Sigmoid colon (tissue), 7 donors: ENCODE data around the gene FBXW12. TPM values are rescaled to one million over a fixed set of nuclear protein-coding genes. Genes with fewer than 3 reads are reported as not detected.

Source experiments
- DNase-seq: peaks from one replicate; pipeline ENCODE4 v3.0.0-alpha.2; 2019
- H3K27ac ChIP-seq, 4 donors: fragments of 200-600 bp; sonication (generic); one replicate each; pipeline ENCODE4 v1.5.1; 2016 to 2019; ENCODE audit warnings: mild to moderate bottlenecking in 1 of 4
- H3K27me3 ChIP-seq, 3 donors: fragments of 200-600 bp; sonication (generic); one replicate each; pipeline ENCODE4 v1.5.1; 2019; ENCODE audit warnings: mild to moderate bottlenecking in 1 of 3
- H3K36me3 ChIP-seq, 4 donors: fragments of 200-600 bp; sonication (generic); one replicate each; pipeline ENCODE4 v1.5.1; 2016 to 2019
- H3K4me1 ChIP-seq, 4 donors: fragments of 200-600 bp; sonication (generic); one replicate each; pipeline ENCODE4 v1.5.1; 2017 to 2019
- H3K4me3 ChIP-seq, 4 donors: fragments of 200-600 bp; sonication (generic); one replicate each; pipeline ENCODE4 v1.5.1; 2017 to 2019; ENCODE audit warnings: mild to moderate bottlenecking in 2 of 4, moderate library complexity in 1 of 4
- H3K9me3 ChIP-seq, 4 donors: fragments of 200-600 bp in 3 of 4; sonication (generic) in 3 of 4; one replicate each; pipeline versions ENCODE4 v1.5.1 to v1.6.1; 2013 to 2019
- CTCF ChIP-seq, 4 experiments: fragments of 450-650 bp in 3 of 4; fragments of 200-600 bp in 1 of 4; IDR thresholded peaks; one replicate each; pipeline ENCODE4 v1.5.1; 2016 to 2019; ENCODE audit warnings: antibody characterized with exemption in 4 of 4, mild to moderate bottlenecking in 3 of 4, moderate library complexity in 2 of 4
- EP300 ChIP-seq, 4 donors: sonication (generic); formaldehyde crosslinking; IDR thresholded peaks; one replicate each; pipeline ENCODE4 v1.6.1; 2017; ENCODE audit warnings: antibody characterized with exemption in 4 of 4
- POLR2A ChIP-seq, 2 donors: fragments of 450-650 bp; IDR thresholded peaks; one replicate each; pipeline ENCODE4 v1.6.1; 2016; ENCODE audit warnings: antibody characterized with exemption in 2 of 2, mild to moderate bottlenecking in 2 of 2, moderate library complexity in 2 of 2
- POLR2AphosphoS5 ChIP-seq, 4 donors: sonication (generic); formaldehyde crosslinking; IDR thresholded peaks; one replicate each; pipeline ENCODE4 v1.6.1; 2017; ENCODE audit warnings: antibody characterized with exemption in 4 of 4
- WGBS, 2 donors: extraction: QIAGEN DNeasy Blood & Tissue Kit; methylation state at CpG; one replicate each; pipeline ENCODE4 v1.1.7; 2013; 5-methylcytosine and 5-hydroxymethylcytosine counted together
- intact Hi-C: fragments of 100-400 bp; cut with DNase I; formaldehyde crosslinking; loops from one replicate; pipeline ENCODE4 v1.15.1; 2023
- polyA plus RNA-seq, 3 donors: library from polyadenylated mRNA; stranded (reverse); fragments of 200-250 nt; gene quantifications; one replicate each; pipeline ENCODE4 v1.2.3, GENCODE V29; 2013
- small RNA-seq, 3 donors: library from RNA; depleted of rRNA; stranded (forward); fragments of <200 nt; gene quantifications; one replicate each; pipeline ENCODE3, GENCODE V24; 2016
- total RNA-seq, 4 donors: library from RNA; depleted of rRNA; stranded (reverse); fragments of >200 nt; gene quantifications; one replicate each; pipeline ENCODE4 v1.1.0, GENCODE V29; 2016
- donor health status: healthy with polysubstance abuse.
- donor health status: Bipolar disorder and iron deficiency.
- donor health status: healthy.

The FBXW12 gene
- total and polyA plus RNA-seq, 7 donors: not detected

GRCh38 chr3:48439820-48440589 lies 68.0 kb downstream of the FBXW12 start, which contains the start of the genes CCDC51 and TMA7:
TSS of gene CCDC51 (minus strand) at chr3:48440119. CDS start at chr3:48435128, 4,991 bp downstream.
TSS of gene TMA7 (plus strand) at chr3:48440257. CDS start at chr3:48440297, 40 bp downstream.
- H3K4me3 ChIP-seq: peak within 1 kb of the TSS; percentile 83 to 91 (median 86)
- no peaks in the 10 kb centered on the region for H3K27me3 ChIP-seq
- peak within 1 kb of the TSS; percentile 92 to 94 (median 93) for H3K27ac ChIP-seq
- peaks cover 0 to 33% (median 12%) of the 10 kb centered on the region in 4 donors for H3K36me3 ChIP-seq
- H3K9me3 ChIP-seq: no peaks in the 10 kb centered on the region
- TF ChIP-seq CTCF (IDR thresholded peaks at IDR 0.05): no peak
- TF ChIP-seq POLR2AphosphoS5 (IDR thresholded peaks at IDR 0.05): peak; percentile 97 to 99 (median 98)
- peak; percentile 96 to 97 for TF ChIP-seq POLR2A (IDR thresholded peaks at IDR 0.05)
- no peak for TF ChIP-seq EP300 (IDR thresholded peaks at IDR 0.05)
- peaks cover 0 to 38% (median 25%) of the 10 kb centered on the region in 4 donors for H3K4me1 ChIP-seq
- DNase-seq: peak; percentile 99
- intact Hi-C loops: loop anchor here (2.0 to 10.0 kb wide), 3 partner anchors 139 to 245 kb away; partner anchors contain the start of gene NME6
- 0% methylated on average over 54 of the region's 54 CpGs for WGBS, 2 donors

GRCh38 chr3:48440590-48440958 lies 68.6 kb downstream of the FBXW12 start:
- intact Hi-C loops: loop anchor here (2.0 kb wide), 1 partner anchor 140 kb away; the partner anchor contains the start of gene NME6
- TF ChIP-seq POLR2AphosphoS5 (IDR thresholded peaks at IDR 0.05): no peak
- TF ChIP-seq EP300 (IDR thresholded peaks at IDR 0.05): no peak
- no peak for TF ChIP-seq CTCF (IDR thresholded peaks at IDR 0.05)
- no peak for TF ChIP-seq POLR2A (IDR thresholded peaks at IDR 0.05)
- 1% methylated on average over 21 of the region's 21 CpGs for WGBS, 2 donors
- peak overlapping the region; percentile 92 to 94 (median 93) for H3K27ac ChIP-seq
- peaks cover 0 to 34% (median 25%) of the 10 kb centered on the region in 4 donors for H3K4me1 ChIP-seq
- H3K9me3 ChIP-seq: no peaks in the 10 kb centered on the region
- DNase-seq: no peak
- peak overlapping the region; percentile 83 to 91 (median 86) for H3K4me3 ChIP-seq
- peaks cover 0 to 33% (median 12%) of the 10 kb centered on the region in 4 donors for H3K36me3 ChIP-seq
- no peaks in the 10 kb centered on the region for H3K27me3 ChIP-seq

GRCh38 chr3:48441940-48442339 lies 69.9 kb downstream of the FBXW12 start:
- no peak for DNase-seq
- intact Hi-C loops: loop anchor here (2.0 kb wide), 1 partner anchor 141 kb away; the partner anchor contains the start of gene NME6
- H3K27ac ChIP-seq: peak overlapping the region in 1 of 4 donors; percentile 93
- H3K9me3 ChIP-seq: no peaks in the 10 kb centered on the region
- H3K4me1 ChIP-seq: peaks cover 0 to 38% (median 32%) of the 10 kb centered on the region in 4 donors
- no peak overlapping the region for H3K4me3 ChIP-seq
- 62 to 80% methylated on average over 6 of the region's 6 CpGs for WGBS, 2 donors
- H3K27me3 ChIP-seq: no peaks in the 10 kb centered on the region
- peaks cover 0 to 33% (median 12%) of the 10 kb centered on the region in 4 donors for H3K36me3 ChIP-seq
- TF ChIP-seq POLR2AphosphoS5 (IDR thresholded peaks at IDR 0.05) (no peak), CTCF (IDR thresholded peaks at IDR 0.05) (no peak), POLR2A (IDR thresholded peaks at IDR 0.05) (no peak), EP300 (IDR thresholded peaks at IDR 0.05) (no peak)

Small RNAs within 50 kb of the gene (small RNA-seq; reads per million reads assigned to genes)
- 0 reads per million in 3 donors for gene RN7SL321P

Other genes starting within 250 kb of the FBXW12 start
- gene CDC25A, start 183.8 kb upstream of the FBXW12 start, total RNA-seq: 1 to 10 TPM in 1 of 4 donors, under 1 TPM in 2, not detected in 1; 0.27 to 3.9 (median 0.28) TPM
- 1 to 10 TPM; 1.2 to 8.1 (median 3.9) TPM for gene CDC25A, start 183.8 kb upstream of the FBXW12 start, polyA plus RNA-seq
- 1 to 10 TPM in 1 of 4 donors, not detected in 3; 1.1 TPM for gene CAMP, start 148.7 kb upstream of the FBXW12 start, total RNA-seq
- 1 to 10 TPM in 1 of 3 donors, not detected in 2; 1.2 TPM for gene CAMP, start 148.7 kb upstream of the FBXW12 start, polyA plus RNA-seq
- 10 to 100 TPM in 2 of 4 donors, 1 to 10 TPM in 2; 5.7 to 24.1 (median 10.8) TPM for gene ZNF589, start 131.1 kb upstream of the FBXW12 start, total RNA-seq
- 1 to 10 TPM; 1.2 to 8.1 (median 1.8) TPM for gene ZNF589, start 131.1 kb upstream of the FBXW12 start, polyA plus RNA-seq
- gene NME6, start 70.9 kb upstream of the FBXW12 start, total RNA-seq: 10 to 100 TPM; 14.7 to 36.2 (median 24.4) TPM
- gene NME6, start 70.9 kb upstream of the FBXW12 start, polyA plus RNA-seq: 10 to 100 TPM; 20.0 to 24.0 (median 20.4) TPM
- not detected for gene SPINK8, start 38.6 kb upstream of the FBXW12 start, total RNA-seq
- gene SPINK8, start 38.6 kb upstream of the FBXW12 start, polyA plus RNA-seq: not detected
- 100 to 1,000 TPM in 1 of 4 donors, 10 to 100 TPM in 3; 59.9 to 162 (median 79.7) TPM for gene PLXNB1, start 57.9 kb downstream of the FBXW12 start, total RNA-seq
- gene PLXNB1, start 57.9 kb downstream of the FBXW12 start, polyA plus RNA-seq: 10 to 100 TPM; 10.2 to 88.0 (median 10.4) TPM
- gene CCDC51, start 67.9 kb downstream of the FBXW12 start, total RNA-seq: 10 to 100 TPM in 3 of 4 donors, 1 to 10 TPM in 1; 9.4 to 22.5 (median 13.1) TPM
- gene CCDC51, start 67.9 kb downstream of the FBXW12 start, polyA plus RNA-seq: 10 to 100 TPM; 12.7 to 21.6 (median 18.6) TPM
- 100 to 1,000 TPM; 146 to 352 (median 244) TPM for gene TMA7, start 68.0 kb downstream of the FBXW12 start, total RNA-seq
- 100 to 1,000 TPM; 419 to 762 (median 624) TPM for gene TMA7, start 68.0 kb downstream of the FBXW12 start, polyA plus RNA-seq
- 1 to 10 TPM; 3.4 to 9.4 (median 5.2) TPM for gene ATRIP, start 74.5 kb downstream of the FBXW12 start, total RNA-seq
- 1 to 10 TPM; 1.8 to 6.2 (median 2.4) TPM for gene ATRIP, start 74.5 kb downstream of the FBXW12 start, polyA plus RNA-seq
- gene SHISA5, start 132.0 kb downstream of the FBXW12 start, total RNA-seq: 10 to 100 TPM; 62.0 to 88.9 (median 74.7) TPM
- 100 to 1,000 TPM in 1 of 3 donors, 10 to 100 TPM in 2; 57.7 to 142 (median 60.1) TPM for gene SHISA5, start 132.0 kb downstream of the FBXW12 start, polyA plus RNA-seq
- 1 to 10 TPM; 1.5 to 6.7 (median 2.7) TPM for gene PFKFB4, start 184.6 kb downstream of the FBXW12 start, total RNA-seq
- gene PFKFB4, start 184.6 kb downstream of the FBXW12 start, polyA plus RNA-seq: 1 to 10 TPM; 4.2 to 8.0 (median 4.8) TPM
- gene UCN2, start 191.6 kb downstream of the FBXW12 start, total RNA-seq: not detected
- under 1 TPM in 1 of 3 donors, not detected in 2; 0.10 TPM for gene UCN2, start 191.6 kb downstream of the FBXW12 start, polyA plus RNA-seq
- 1 to 10 TPM; 1.5 to 9.4 (median 2.6) TPM for gene COL7A1, start 223.1 kb downstream of the FBXW12 start, total RNA-seq
- gene COL7A1, start 223.1 kb downstream of the FBXW12 start, polyA plus RNA-seq: 10 to 100 TPM in 1 of 3 donors, 1 to 10 TPM in 2; 1.4 to 15.4 (median 3.0) TPM
- gene UQCRC1, start 237.4 kb downstream of the FBXW12 start, total RNA-seq: 100 to 1,000 TPM; 199 to 241 (median 223) TPM
- gene UQCRC1, start 237.4 kb downstream of the FBXW12 start, polyA plus RNA-seq: 100 to 1,000 TPM; 451 to 828 (median 586) TPM
- gene TMEM89, start 249.6 kb downstream of the FBXW12 start, total RNA-seq: not detected
- 1 to 10 TPM in 1 of 3 donors, not detected in 2; 1.2 TPM for gene TMEM89, start 249.6 kb downstream of the FBXW12 start, polyA plus RNA-seq